Liver (tissue), 9 donors: ENCODE data around the gene AKAP10. TPM values are rescaled to one million over a fixed set of nuclear protein-coding genes. Genes with fewer than 3 reads are reported as not detected.
"Not testable (repeated sequence)": the region's sequence is repeated elsewhere in the genome, so short reads cannot be mapped to it uniquely, and the experiment has no call there.

Experiments used
- DNase-seq: peaks from one replicate; pipeline ENCODE4 v3.0.0-alpha.2; 2017; ENCODE audit warnings: low spot score
- H3K27ac ChIP-seq, 2 donors: one replicate each; pipeline ENCODE4 v1.7.0; 2013; ENCODE audit warnings: inconsistent platforms in 2 of 2, low read length in 2 of 2, control low read depth in 1 of 2, low read depth in 1 of 2, mild to moderate bottlenecking in 1 of 2
- H3K27me3 ChIP-seq, 4 donors: one replicate each; pipeline versions ENCODE4 v1.6.1 to v1.7.0; 2013; ENCODE audit warnings: low read length in 3 of 4, inconsistent platforms in 1 of 4, mild to moderate bottlenecking in 1 of 4, moderate library complexity in 1 of 4; ENCODE audit not compliant: control insufficient read depth in 4 of 4, insufficient read depth in 4 of 4
- H3K36me3 ChIP-seq, 4 donors: one replicate each; pipeline versions ENCODE4 v1.6.1 to v1.7.0; 2013; ENCODE audit warnings: low read length in 3 of 4, mild to moderate bottlenecking in 3 of 4, low read depth in 1 of 4, moderate library complexity in 1 of 4; ENCODE audit not compliant: control insufficient read depth in 4 of 4, insufficient read depth in 3 of 4
- H3K4me1 ChIP-seq, 4 donors: one replicate each; pipeline versions ENCODE4 v1.6.1 to v1.7.0; 2013; ENCODE audit warnings: low read length in 3 of 4, mild to moderate bottlenecking in 3 of 4, moderate library complexity in 1 of 4; ENCODE audit not compliant: control insufficient read depth in 4 of 4, insufficient read depth in 4 of 4
- H3K4me3 ChIP-seq, 3 donors: one replicate each; pipeline versions ENCODE4 v1.6.1 to v1.7.0; 2013; ENCODE audit warnings: low read length in 3 of 3, control low read depth in 1 of 3, low read depth in 1 of 3, mild to moderate bottlenecking in 1 of 3
- H3K9ac ChIP-seq, 2 donors: one replicate each; pipeline ENCODE4 v1.7.0; 2013; ENCODE audit warnings: low read length in 2 of 2, mild to moderate bottlenecking in 2 of 2, moderate library complexity in 2 of 2, control low read depth in 1 of 2, low read depth in 1 of 2
- H3K9me3 ChIP-seq, 4 donors: one replicate each; pipeline versions ENCODE4 v1.6.1 to v1.7.0; 2013; ENCODE audit warnings: low read length in 3 of 4; ENCODE audit not compliant: control insufficient read depth in 4 of 4
- EGR1 ChIP-seq, 2 donors: IDR thresholded peaks; 2 replicates each; pipeline ENCODE4 v1.6.1; 2016 to 2018; ENCODE audit warnings: antibody characterized with exemption in 2 of 2, low read depth in 2 of 2
- FOXA1 ChIP-seq: IDR thresholded peaks from 2 replicates; pipeline ENCODE4 v1.6.1; 2016; ENCODE audit warnings: antibody characterized with exemption
- FOXA2 ChIP-seq: IDR thresholded peaks from 2 replicates; pipeline ENCODE4 v1.6.1; 2016; ENCODE audit warnings: antibody characterized with exemption
- GABPA ChIP-seq, 2 donors: IDR thresholded peaks in 1 of 2; conservative IDR thresholded peaks in 1 of 2; 2 replicates each; pipeline ENCODE4 v1.6.1; 2016; ENCODE audit warnings: antibody characterized with exemption in 2 of 2, mild to moderate bottlenecking in 1 of 2, moderate library complexity in 1 of 2
- HNF4A ChIP-seq, 2 donors: conservative IDR thresholded peaks; 2 replicates each; pipeline ENCODE4 v1.6.1; 2016; ENCODE audit warnings: antibody characterized with exemption in 2 of 2, mild to moderate bottlenecking in 2 of 2
- HNF4G ChIP-seq: IDR thresholded peaks from 2 replicates; pipeline ENCODE4 v1.6.1; 2016; ENCODE audit warnings: antibody characterized with exemption
- JUND ChIP-seq, 2 donors: IDR thresholded peaks; 2 replicates each; pipeline ENCODE4 v1.6.1; 2016; ENCODE audit warnings: antibody characterized with exemption in 2 of 2
- MAX ChIP-seq: IDR thresholded peaks from 2 replicates; pipeline ENCODE4 v1.6.1; 2016; ENCODE audit warnings: antibody characterized with exemption
- NR2F2 ChIP-seq: IDR thresholded peaks from 2 replicates; pipeline ENCODE4 v1.6.1; 2016; ENCODE audit warnings: antibody characterized with exemption
- RAD21 ChIP-seq, 2 donors: IDR thresholded peaks; 2 replicates each; pipeline ENCODE4 v1.6.1; 2016; ENCODE audit warnings: antibody characterized with exemption in 2 of 2, mild to moderate bottlenecking in 2 of 2
- REST ChIP-seq: IDR thresholded peaks from 2 replicates; pipeline ENCODE4 v1.6.1; 2016; ENCODE audit warnings: antibody characterized with exemption, mild to moderate bottlenecking
- RXRA ChIP-seq, 2 donors: IDR thresholded peaks; 2 replicates each; pipeline ENCODE4 v1.6.1; 2017 to 2018; ENCODE audit warnings: antibody characterized with exemption in 2 of 2, mild to moderate bottlenecking in 1 of 2
- SP1 ChIP-seq: IDR thresholded peaks from 2 replicates; pipeline ENCODE4 v1.6.1; 2018; ENCODE audit warnings: antibody characterized with exemption, mild to moderate bottlenecking
- TAF1 ChIP-seq: conservative IDR thresholded peaks from 2 replicates; pipeline ENCODE4 v1.6.1; 2016; ENCODE audit warnings: antibody characterized with exemption, mild to moderate bottlenecking
- YY1 ChIP-seq: IDR thresholded peaks from 2 replicates; pipeline ENCODE4 v1.6.1; 2016; ENCODE audit warnings: antibody characterized with exemption, mild to moderate bottlenecking
- ZBTB33 ChIP-seq: IDR thresholded peaks from 2 replicates; pipeline ENCODE4 v1.6.1; 2016; ENCODE audit warnings: antibody characterized with exemption
- WGBS: extraction: QIAGEN DNeasy Blood & Tissue Kit; methylation state at CpG from one replicate; pipeline ENCODE4 v1.1.7; 2013; 5-methylcytosine and 5-hydroxymethylcytosine counted together
- polyA plus RNA-seq, 2 donors: library from polyadenylated mRNA; stranded (reverse) in 1 of 2; unstranded in 1 of 2; fragments of 200-250 nt in 1 of 2; fragments of >200 nt in 1 of 2; fragmentation: Nextera tagmentation in 1 of 2; extraction: Ambion mirVana in 1 of 2; gene quantifications; one replicate each; pipeline versions ENCODE4 v1.2.1 to v1.2.3, GENCODE V29; 2013 to 2015
- total RNA-seq, 2 donors: library from RNA; depleted of rRNA; stranded (reverse); fragments of >200 nt; gene quantifications; one replicate each; pipeline ENCODE4 v1.2.3, GENCODE V29; 2014
- donor health status: healthy.
- donor health status: healthy.
- donor health status: healthy.
- donor health status: healthy.
- donor health status: healthy.

AKAP10 gene
- total and polyA plus RNA-seq, 4 donors, result 4.2 to 16.3 (median 10.1) TPM

GRCh38 chr17:20026960-20027359 is 49.3 kb upstream of the AKAP10 start:
- TF ChIP-seq HNF4G (no peak), JUND (IDR thresholded peaks at IDR 0.05) (no peak), REST (no peak), FOXA1 (no peak), NR2F2 (no peak), TAF1 (no peak), YY1 (no peak), SP1 (no peak), FOXA2 (no peak), ZBTB33 (no peak), MAX (no peak), RXRA (IDR thresholded peaks at IDR 0.05) (no peak)
- DNase-seq, result no peak
- no peak overlapping the region for H3K9ac ChIP-seq
- H3K9me3 ChIP-seq, result no peaks in the 10 kb centered on the region
- no peak overlapping the region for H3K27ac ChIP-seq
- H3K4me3 ChIP-seq, result no peak overlapping the region
- H3K36me3 ChIP-seq, result no peaks in the 10 kb centered on the region
- H3K27me3 ChIP-seq, result peaks cover 0 to 2% (median 0%) of the 10 kb centered on the region in 4 donors
- no peaks in the 10 kb centered on the region for H3K4me1 ChIP-seq

- no peak for DNase-seq
- no peaks in the 10 kb centered on the region for H3K36me3 ChIP-seq
- no peak overlapping the region for H3K4me3 ChIP-seq
- no peaks in the 10 kb centered on the region for H3K4me1 ChIP-seq
- H3K27me3 ChIP-seq, result peaks cover 0 to 2% (median 0%) of the 10 kb centered on the region in 4 donors
- H3K9me3 ChIP-seq, result no peaks in the 10 kb centered on the region
- no peak overlapping the region for H3K27ac ChIP-seq
- no peak overlapping the region for H3K9ac ChIP-seq
- no peak for TF ChIP-seq JUND (IDR thresholded peaks at IDR 0.05)
- no peak for TF ChIP-seq RAD21 (IDR thresholded peaks at IDR 0.05)
- no peak for TF ChIP-seq HNF4A (conservative IDR thresholded peaks at IDR 0.05)
- TF ChIP-seq MAX, result no peak
- TF ChIP-seq EGR1 (IDR thresholded peaks at IDR 0.05; ENCODE audit: low read depth in 2 of 2), result no peak
- no peak for TF ChIP-seq SP1
- no peak for TF ChIP-seq FOXA2
- no peak for TF ChIP-seq TAF1
- TF ChIP-seq NR2F2, result no peak
- TF ChIP-seq GABPA (IDR thresholded peaks at IDR 0.05 in 1 of 2, conservative IDR thresholded peaks at IDR 0.05 in 1 of 2), result no peak
- 78% methylated on average over 4 of the region's 4 CpGs for WGBS
Measured at GRCh38 chr17:20022701-20023100, 45.1 kb upstream of the AKAP10 start.

- not testable (repeated sequence) for H3K27ac ChIP-seq, DNase-seq, H3K9me3 ChIP-seq, H3K9ac ChIP-seq, H3K27me3 ChIP-seq, H3K4me1 ChIP-seq, H3K4me3 ChIP-seq, H3K36me3 ChIP-seq
- 95% methylated on average over 32 of the region's 32 CpGs for WGBS
Measured at GRCh38 chr17:20016475-20016992, 38.9 kb upstream of the AKAP10 start.
